CD4-positive, CD25-positive, alpha-beta regulatory T cell (primary cell): Measurements from ENCODE around the gene SLC9A8. TPM values are rescaled to one million over a fixed set of nuclear protein-coding genes. Genes with fewer than 3 reads are reported as not detected.
"Not testable (repeated sequence)": the region's sequence is repeated elsewhere in the genome, so short reads cannot be mapped to it uniquely, and the experiment has no call there.

Experiments
- ATAC-seq, 2 donors: fragments of 150-1000 bp; cut with Tn5 transposase; one replicate each; pipeline ENCODE4 v1.10.0; 2021; ENCODE audit warnings: low read depth in 2 of 2, moderate number of reproducible peaks in 2 of 2, moderate library complexity in 1 of 2
- DNase-seq, 3 donors: peaks; one replicate each; pipeline versions ENCODE4 v3.0.0 to v3.0.0-alpha.2; 2012 to 2022; ENCODE audit warnings: mixed read lengths in 1 of 3
- H3K27ac ChIP-seq: one replicate; pipeline ENCODE4 v1.7.0; 2013; ENCODE audit warnings: mild to moderate bottlenecking, low read length; ENCODE audit not compliant: insufficient read depth, poor library complexity, severe bottlenecking
- H3K27me3 ChIP-seq: one replicate; pipeline ENCODE4 v1.7.0; 2013; ENCODE audit warnings: low read length; ENCODE audit not compliant: control insufficient read depth, insufficient read depth
- H3K36me3 ChIP-seq: one replicate; pipeline ENCODE4 v1.7.0; 2013; ENCODE audit warnings: mild to moderate bottlenecking, low read length, moderate library complexity; ENCODE audit not compliant: control insufficient read depth, insufficient read depth
- H3K4me1 ChIP-seq: 2 replicates; pipeline ENCODE4 v1.7.0; 2013; ENCODE audit warnings: mild to moderate bottlenecking, low read length; ENCODE audit not compliant: insufficient read depth, control insufficient read depth, poor library complexity, severe bottlenecking
- H3K4me3 ChIP-seq: one replicate; pipeline ENCODE4 v1.7.0; 2013; ENCODE audit warnings: low read depth, mild to moderate bottlenecking, low read length, moderate library complexity
- H3K9me3 ChIP-seq, 2 experiments: 1 replicate in 1 of 2; 2 replicates in 1 of 2; pipeline ENCODE4 v1.7.0; 2013; ENCODE audit warnings: low read length in 2 of 2, mild to moderate bottlenecking in 1 of 2, moderate library complexity in 1 of 2; ENCODE audit not compliant: control insufficient read depth in 2 of 2
- H3K27ac Mint-ChIP-seq, 3 donors: one replicate each; pipeline ENCODE4 v1.8.0; 2020 to 2022; ENCODE audit warnings: mild to moderate bottlenecking in 3 of 3, mixed read lengths in 3 of 3, moderate library complexity in 2 of 3
- H3K27me3 Mint-ChIP-seq: one replicate; pipeline ENCODE4 v1.8.0; 2022; ENCODE audit warnings: mild to moderate bottlenecking, mixed read lengths
- H3K36me3 Mint-ChIP-seq: one replicate; pipeline ENCODE4 v1.8.0; 2020; ENCODE audit warnings: mixed read lengths
- H3K4me1 Mint-ChIP-seq, 4 donors: one replicate each; pipeline ENCODE4 v1.8.0; 2020 to 2022; ENCODE audit warnings: mixed read lengths in 4 of 4, mild to moderate bottlenecking in 1 of 4
- H3K4me3 Mint-ChIP-seq, 4 donors: one replicate each; pipeline ENCODE4 v1.8.0; 2020 to 2022; ENCODE audit warnings: mild to moderate bottlenecking in 4 of 4, mixed read lengths in 4 of 4, moderate library complexity in 3 of 4
- H3K9me3 Mint-ChIP-seq, 7 donors: one replicate each; pipeline ENCODE4 v1.8.0; 2020 to 2022; ENCODE audit warnings: mixed read lengths in 7 of 7, mild to moderate bottlenecking in 3 of 7, moderate library complexity in 2 of 7
- polyA plus RNA-seq, 4 donors: library from polyadenylated mRNA; unstranded; fragments of 300-500 nt; fragmentation: Illumina TruSeq; gene quantifications; one replicate each; pipeline ENCODE4 v1.2.3, GENCODE V29; 2021
- total RNA-seq: library from RNA; stranded (reverse); gene quantifications from one replicate; pipeline ENCODE4 v1.2.3, GENCODE V29; 2022

SLC9A8 gene
- total and polyA plus RNA-seq, 5 donors from 2014 or later: 4.9 to 47.4 (median 7.0) TPM

DNA sequence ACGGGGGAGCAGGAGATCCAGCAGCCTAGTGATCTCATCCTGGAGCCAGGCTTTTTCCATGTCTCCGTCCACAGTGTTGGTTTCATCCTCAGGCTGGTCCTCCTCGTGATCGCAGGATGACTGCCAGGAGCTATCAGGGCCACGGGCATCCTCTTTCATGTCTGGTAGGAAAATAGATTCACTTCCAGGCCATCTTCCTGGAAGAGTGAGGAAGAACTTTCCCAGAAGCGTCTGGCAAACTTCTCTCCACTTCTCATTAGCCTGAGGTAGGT lies 15.3 kb upstream of the SLC9A8 start:
- DNase-seq: no peak

DNA sequence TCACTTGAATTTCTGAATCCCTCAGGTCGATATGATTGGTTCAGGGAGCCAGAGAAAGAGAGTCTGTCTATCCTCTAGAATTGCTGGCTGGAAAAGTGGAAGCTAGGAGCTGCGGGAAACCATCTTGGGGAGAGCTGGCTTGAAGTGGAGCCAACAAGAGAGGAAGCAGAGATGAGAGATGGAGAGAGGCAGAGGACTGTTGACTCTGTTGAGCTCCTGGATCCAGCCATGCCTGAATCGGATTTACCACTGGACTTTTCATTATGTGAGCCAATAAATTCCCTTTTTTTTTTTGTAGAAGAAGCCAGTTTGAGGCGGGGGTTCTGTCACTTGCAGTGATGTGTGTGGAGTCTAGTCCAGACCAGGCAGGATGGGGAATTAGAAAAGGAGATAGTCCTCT lies 13.9 kb upstream of the SLC9A8 start:
- Mint-ChIP-seq H3K27me3 (peaks cover 5% of the 10 kb centered on the region), H3K27ac (no peak overlapping the region), H3K9me3 (no peaks in the 10 kb centered on the region), H3K4me3 (peak overlapping the region in 1 of 4 donors; percentile 50), H3K4me1 (peaks cover 20 to 37% (median 28%) of the 10 kb centered on the region in 4 donors), H3K36me3 (no peaks in the 10 kb centered on the region)
- no peaks in the 10 kb centered on the region for H3K36me3 ChIP-seq
- ATAC-seq: no peak
- H3K4me1 ChIP-seq: peaks cover 30% of the 10 kb centered on the region
- no peaks in the 10 kb centered on the region for H3K9me3 ChIP-seq
- DNase-seq: no peak
- no peak overlapping the region for H3K4me3 ChIP-seq
- H3K27ac ChIP-seq: no peak overlapping the region
- H3K27me3 ChIP-seq: no peaks in the 10 kb centered on the region

More for the DNA sequence above, 15.3 kb upstream of the SLC9A8 start:
- ATAC-seq: no peak
- Histone ChIP-seq H3K9me3 (no peaks in the 10 kb centered on the region), H3K36me3 (no peaks in the 10 kb centered on the region), H3K27ac (no peak overlapping the region), H3K4me1 (peaks cover 21% of the 10 kb centered on the region), H3K4me3 (no peak overlapping the region), H3K27me3 (no peaks in the 10 kb centered on the region)
- Mint-ChIP-seq H3K4me3 (no peak overlapping the region), H3K9me3 (no peaks in the 10 kb centered on the region), H3K36me3 (no peaks in the 10 kb centered on the region), H3K4me1 (peaks cover 15 to 32% (median 22%) of the 10 kb centered on the region in 4 donors), H3K27ac (no peak overlapping the region), H3K27me3 (peaks cover 5% of the 10 kb centered on the region)

DNA sequence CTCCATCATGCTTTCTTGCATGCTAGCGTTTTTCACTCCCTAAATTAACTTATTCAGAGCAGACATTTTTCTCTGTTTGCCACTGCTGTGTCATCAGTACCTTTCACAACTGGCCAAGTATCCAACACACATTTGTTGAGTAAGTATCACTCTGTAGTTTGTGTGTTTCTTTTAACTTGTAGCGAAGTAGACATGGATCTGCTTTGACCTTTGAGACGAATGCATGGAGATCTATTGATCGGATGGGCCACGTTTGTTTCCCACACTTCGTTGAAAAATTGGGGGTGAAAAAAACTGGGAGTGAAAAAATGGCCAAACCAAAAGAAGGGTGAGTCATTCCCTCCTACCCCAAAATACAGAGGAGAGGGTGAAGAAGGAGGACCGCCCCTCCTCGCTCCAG lies 12.9 kb upstream of the SLC9A8 start:
- H3K27me3 Mint-ChIP-seq: peaks cover 5% of the 10 kb centered on the region
- no peaks in the 10 kb centered on the region for H3K9me3 Mint-ChIP-seq
- H3K4me1 Mint-ChIP-seq: peaks cover 18 to 39% (median 29%) of the 10 kb centered on the region in 4 donors
- H3K36me3 ChIP-seq: no peaks in the 10 kb centered on the region
- no peak for DNase-seq
- H3K27me3 ChIP-seq: no peaks in the 10 kb centered on the region
- ATAC-seq: no peak
- H3K9me3 ChIP-seq: no peaks in the 10 kb centered on the region
- H3K27ac Mint-ChIP-seq: no peak overlapping the region
- peaks cover 28% of the 10 kb centered on the region for H3K4me1 ChIP-seq
- no peaks in the 10 kb centered on the region for H3K36me3 Mint-ChIP-seq
- no peak overlapping the region for H3K4me3 Mint-ChIP-seq
- H3K4me3 ChIP-seq: no peak overlapping the region
- no peak overlapping the region for H3K27ac ChIP-seq

DNA sequence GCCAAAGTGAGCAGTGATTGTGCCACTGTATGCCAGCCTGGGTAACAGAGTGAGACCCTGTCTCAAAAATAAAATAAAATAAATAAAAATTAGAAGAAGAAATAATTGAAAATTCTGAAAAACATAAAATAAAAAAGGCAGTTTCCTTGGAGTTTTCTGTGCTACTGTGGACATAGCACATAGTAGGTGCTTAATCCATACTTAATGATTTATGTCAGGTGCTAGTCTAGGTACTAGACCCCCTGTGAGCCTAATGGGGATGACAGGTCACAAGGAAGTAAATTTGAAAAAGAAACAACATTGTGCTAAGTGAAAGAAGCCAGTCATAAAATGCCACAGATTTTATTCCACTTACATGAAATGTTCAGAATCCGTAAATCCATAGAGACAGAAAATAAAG lies 9.2 kb upstream of the SLC9A8 start:
- H3K9me3 Mint-ChIP-seq: no peaks in the 10 kb centered on the region
- H3K4me1 Mint-ChIP-seq: peaks cover 23 to 41% (median 32%) of the 10 kb centered on the region in 4 donors
- peak overlapping the region in 1 of 4 donors; percentile 74 for H3K4me3 Mint-ChIP-seq
- H3K36me3 ChIP-seq: no peaks in the 10 kb centered on the region
- peaks cover 35% of the 10 kb centered on the region for H3K4me1 ChIP-seq
- no peak for DNase-seq
- H3K36me3 Mint-ChIP-seq: no peaks in the 10 kb centered on the region
- H3K27ac Mint-ChIP-seq: peak overlapping the region in 2 of 3 donors; percentile 43 to 67
- peak overlapping the region; percentile 5 for H3K27ac ChIP-seq
- no peaks in the 10 kb centered on the region for H3K27me3 Mint-ChIP-seq
- H3K9me3 ChIP-seq: no peaks in the 10 kb centered on the region
- no peaks in the 10 kb centered on the region for H3K27me3 ChIP-seq
- no peak for ATAC-seq
- H3K4me3 ChIP-seq: no peak overlapping the region

DNA sequence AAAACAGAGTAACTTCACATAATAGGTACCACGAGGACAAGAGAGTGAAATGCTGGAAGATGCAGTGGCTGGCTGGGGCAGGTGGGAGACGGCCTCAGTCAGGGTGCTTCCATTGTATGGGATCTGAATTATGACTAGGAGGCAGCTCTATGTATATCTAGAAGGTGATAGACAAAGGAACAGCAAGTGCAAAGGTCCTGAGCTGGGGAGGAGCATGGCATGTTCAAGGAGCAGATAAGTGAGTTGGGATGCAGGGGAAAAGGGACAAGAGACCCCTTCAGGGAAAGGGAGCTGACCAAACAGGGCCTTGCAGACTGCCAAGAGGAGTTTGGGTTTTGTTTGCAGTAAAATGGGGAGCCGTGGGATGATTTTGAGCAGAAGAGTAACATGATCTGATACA lies 8.3 kb upstream of the SLC9A8 start:
- Mint-ChIP-seq H3K4me3 (peak overlapping the region in 2 of 4 donors; percentile 21 to 67), H3K36me3 (no peaks in the 10 kb centered on the region), H3K27ac (peak overlapping the region in 2 of 3 donors; percentile 66 to 78), H3K9me3 (no peaks in the 10 kb centered on the region), H3K27me3 (no peaks in the 10 kb centered on the region), H3K4me1 (peaks cover 23 to 42% (median 32%) of the 10 kb centered on the region in 4 donors)
- Histone ChIP-seq H3K9me3 (no peaks in the 10 kb centered on the region), H3K4me3 (no peak overlapping the region), H3K36me3 (no peaks in the 10 kb centered on the region), H3K4me1 (peaks cover 35% of the 10 kb centered on the region), H3K27me3 (no peaks in the 10 kb centered on the region), H3K27ac (no peak overlapping the region)
- ATAC-seq (no peak), DNase-seq (no peak)

DNA sequence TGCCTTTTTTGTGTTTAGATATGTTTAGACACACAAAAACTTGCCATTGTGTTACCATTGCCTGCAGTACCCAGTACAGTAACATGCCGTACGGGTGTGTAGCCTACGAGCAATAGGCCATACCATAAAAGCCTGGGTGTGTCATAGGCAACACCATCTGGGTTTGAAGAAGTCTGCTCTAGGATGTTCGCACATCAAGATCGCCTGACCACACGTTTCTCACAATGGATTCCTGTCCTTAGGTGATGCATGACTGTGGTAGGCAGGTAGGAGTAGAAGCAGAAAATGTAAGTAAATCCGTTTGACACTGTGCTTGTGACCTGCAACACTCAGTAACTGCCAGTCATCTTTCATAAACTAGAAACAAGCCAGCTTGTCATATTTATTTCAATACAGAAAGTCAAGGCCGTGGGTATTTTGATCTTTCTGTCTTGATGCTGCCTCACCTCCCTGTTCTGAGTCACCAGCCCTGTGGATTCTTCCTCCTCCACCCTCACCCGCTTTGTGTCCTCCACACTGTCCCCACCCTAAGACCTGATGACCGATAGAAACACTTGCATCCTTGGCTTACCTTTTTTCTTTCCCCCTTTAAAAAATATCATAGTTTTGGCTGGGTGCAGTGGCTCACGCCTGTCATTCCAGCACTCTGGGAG lies 7.3 kb upstream of the SLC9A8 start:
- DNase-seq (peak; percentile 3 to 80 (median 21)), ATAC-seq (peak; percentile 57 to 67)
- H3K4me3 ChIP-seq: peak overlapping the region; percentile 46
- H3K4me1 Mint-ChIP-seq: peaks cover 23 to 37% (median 30%) of the 10 kb centered on the region in 4 donors
- H3K27me3 Mint-ChIP-seq, H3K36me3 ChIP-seq, H3K9me3 Mint-ChIP-seq, H3K27me3 ChIP-seq, H3K36me3 Mint-ChIP-seq, H3K9me3 ChIP-seq: not testable (repeated sequence)
- H3K27ac ChIP-seq: peak overlapping the region; percentile 64
- peak overlapping the region; percentile 46 to 79 (median 60) for H3K4me3 Mint-ChIP-seq
- peak overlapping the region; percentile 57 to 91 (median 68) for H3K27ac Mint-ChIP-seq
- H3K4me1 ChIP-seq: peaks cover 35% of the 10 kb centered on the region

DNA sequence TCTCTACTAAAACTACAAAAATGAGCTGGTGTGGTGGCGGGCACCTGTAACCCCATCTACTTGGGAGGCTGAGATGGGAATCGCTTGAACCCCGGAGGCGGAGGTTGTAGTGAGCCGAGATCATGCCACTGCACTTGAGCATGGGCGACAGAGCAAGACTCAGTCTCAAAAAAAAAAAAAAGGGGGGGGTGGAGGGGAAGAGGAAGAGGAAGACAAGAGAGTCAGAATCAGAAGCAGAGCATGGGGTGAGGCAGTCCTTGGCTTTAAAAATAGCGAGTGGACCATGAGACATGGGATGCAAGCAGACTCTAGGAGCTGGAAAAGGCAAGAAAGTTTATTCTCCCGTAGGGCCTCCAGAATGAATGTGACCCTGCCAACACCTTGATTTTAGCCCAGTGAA lies 3.9 kb upstream of the SLC9A8 start:
- no peaks in the 10 kb centered on the region for H3K27me3 Mint-ChIP-seq
- Histone ChIP-seq H3K36me3 (no peaks in the 10 kb centered on the region), H3K27me3 (no peaks in the 10 kb centered on the region), H3K9me3 (no peaks in the 10 kb centered on the region), H3K27ac (no peak overlapping the region), H3K4me3 (no peak overlapping the region), H3K4me1 (peaks cover 23% of the 10 kb centered on the region)
- H3K9me3 Mint-ChIP-seq: no peaks in the 10 kb centered on the region
- H3K4me1 Mint-ChIP-seq: peaks cover 17 to 32% (median 28%) of the 10 kb centered on the region in 4 donors
- DNase-seq: no peak
- H3K36me3 Mint-ChIP-seq: no peaks in the 10 kb centered on the region
- peak overlapping the region in 2 of 4 donors; percentile 22 to 78 for H3K4me3 Mint-ChIP-seq
- no peak for ATAC-seq
- H3K27ac Mint-ChIP-seq: no peak overlapping the region

DNA sequence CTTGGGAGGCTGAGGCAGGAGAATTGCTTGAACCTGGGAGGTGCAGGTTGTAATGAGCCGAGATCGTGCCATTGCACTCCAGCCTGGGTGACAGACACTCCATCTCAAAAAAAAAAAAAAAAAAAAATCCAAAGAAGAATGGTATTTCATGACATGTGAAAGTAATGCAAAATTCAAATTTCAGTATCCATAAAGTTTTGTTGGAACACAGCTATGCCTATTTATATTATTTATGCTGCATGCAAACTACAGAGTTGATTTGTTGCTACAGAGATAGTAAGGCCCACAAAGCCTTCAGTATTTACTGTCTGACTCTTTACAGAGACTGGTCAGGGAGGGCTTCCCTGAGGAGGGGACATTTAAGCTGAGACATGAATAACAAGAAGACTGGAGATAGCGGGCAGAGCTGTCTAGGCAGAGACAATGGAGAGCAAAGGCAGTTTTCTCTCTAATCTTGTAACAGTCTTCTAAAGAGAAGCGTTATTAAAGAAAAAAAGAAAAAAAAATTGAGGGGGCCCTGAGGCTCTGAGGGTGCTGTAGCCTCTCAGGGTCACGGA lies 2.7 kb upstream of the SLC9A8 start:
- Histone ChIP-seq H3K9me3 (no peaks in the 10 kb centered on the region), H3K27me3 (no peaks in the 10 kb centered on the region), H3K36me3 (peaks cover under 1% of the 10 kb centered on the region), H3K4me1 (peaks cover 28% of the 10 kb centered on the region), H3K27ac (no peak overlapping the region), H3K4me3 (no peak overlapping the region)
- peaks cover 2% of the 10 kb centered on the region for H3K36me3 Mint-ChIP-seq
- peaks cover 23 to 38% (median 33%) of the 10 kb centered on the region in 4 donors for H3K4me1 Mint-ChIP-seq
- no peak for ATAC-seq
- peak overlapping the region in 1 of 3 donors; percentile 44 for H3K27ac Mint-ChIP-seq
- no peaks in the 10 kb centered on the region for H3K27me3 Mint-ChIP-seq
- no peak for DNase-seq
- peak overlapping the region in 2 of 4 donors; percentile 78 to 95 for H3K4me3 Mint-ChIP-seq
- H3K9me3 Mint-ChIP-seq: no peaks in the 10 kb centered on the region
